HG03442 (cell line): ENCODE data around the gene ORMDL3.
A peak's percentile ranks its signal among the peaks of the same experiment; 100 is the strongest.

Experiments used
- ATAC-seq: cut with Tn5 transposase; IDR thresholded peaks from one replicate; pipeline ENCODE4 v1.9.1; 2021; ENCODE audit warnings: mild to moderate bottlenecking, moderate library complexity; ENCODE audit not compliant: unreplicated experiment

ORMDL3 gene

GRCh38 chr17:39927101-39927928 lies at the start of gene ORMDL3, which contains the start of gene LRRC3C:
Gene ORMDL3 (minus strand): TSS chr17:39927601. CDS start chr17:39924203, 3,398 bp downstream.
Gene LRRC3C (plus strand): TSS chr17:39927732. CDS start chr17:39941524, 13,792 bp downstream.
- ATAC-seq, result peak; percentile 70

GRCh38 chr17:39975801-39976200 lies 48.4 kb upstream of the ORMDL3 start:
- no peak for ATAC-seq

GRCh38 chr17:39974433-39974832 lies 47.0 kb upstream of the ORMDL3 start:
- ATAC-seq, result no peak

- no peak for ATAC-seq
Observed at GRCh38 chr17:39973496-39973895, 46.1 kb upstream of the ORMDL3 start.

GRCh38 chr17:39972271-39972670 lies 44.9 kb upstream of the ORMDL3 start:
- ATAC-seq, result no peak

- ATAC-seq, result no peak
Observed at GRCh38 chr17:39971076-39971603, 43.7 kb upstream of the ORMDL3 start.

- no peak for ATAC-seq
Observed at GRCh38 chr17:39970157-39970692, 42.8 kb upstream of the ORMDL3 start.

GRCh38 chr17:39969375-39969774 lies 42.0 kb upstream of the ORMDL3 start:
- no peak for ATAC-seq

GRCh38 chr17:39968761-39969160 lies 41.4 kb upstream of the ORMDL3 start:
- ATAC-seq, result no peak

- no peak for ATAC-seq
Observed at GRCh38 chr17:39966771-39967170, 39.4 kb upstream of the ORMDL3 start.

GRCh38 chr17:39965017-39965699 lies 37.8 kb upstream of the ORMDL3 start:
- ATAC-seq, result no peak

- no peak for ATAC-seq
Observed at GRCh38 chr17:39963829-39964228, 36.4 kb upstream of the ORMDL3 start.

- no peak for ATAC-seq
Observed at GRCh38 chr17:39962642-39963220, 35.3 kb upstream of the ORMDL3 start, which contains the start of gene GSDMA. Gene GSDMA (plus strand): TSS chr17:39963004. CDS start chr17:39965688, 2,684 bp downstream.

GRCh38 chr17:39960524-39961041 lies 33.2 kb upstream of the ORMDL3 start:
- no peak for ATAC-seq

GRCh38 chr17:39955726-39956225 lies 28.4 kb upstream of the ORMDL3 start:
- no peak for ATAC-seq

GRCh38 chr17:39954876-39955275 lies 27.5 kb upstream of the ORMDL3 start:
- no peak for ATAC-seq

GRCh38 chr17:39953471-39953888 lies 26.1 kb upstream of the ORMDL3 start:
- no peak for ATAC-seq

GRCh38 chr17:39952680-39953470 lies 25.5 kb upstream of the ORMDL3 start:
- ATAC-seq, result peak; percentile 56

- ATAC-seq, result no peak
Observed at GRCh38 chr17:39951924-39952679, 24.7 kb upstream of the ORMDL3 start.
